Caco-2 (cell line): Measurements from ENCODE around the gene PLA2G4B. TPM values are rescaled to one million over a fixed set of nuclear protein-coding genes. Genes with fewer than 3 reads are reported as not detected.
A peak's percentile ranks its signal among the peaks of the same experiment; 100 is the strongest.

Experiments
- BruUV-seq: library from RNA; stranded (reverse); fragments of 400-500 nt; replicated peaks from 2 replicates; lab custom pipeline; 2021; lab: Mats Ljungman, UMichigan
- CTCF ChIA-PET: fragments of 300-600 bp; sonication (Branson Sonifier 250); formaldehyde crosslinking; loops from one replicate; lab custom pipeline; 2022; ENCODE audit warnings: antibody characterized with exemption; lab: Charles Lee
- POLR2A ChIA-PET: fragments of 300-600 bp; sonication (Branson Sonifier 250); formaldehyde crosslinking; loops from one replicate; lab custom pipeline; 2022; ENCODE audit warnings: antibody characterized with exemption; lab: Charles Lee
- DNase-seq, 2 experiments: peaks; one replicate each; pipeline versions ENCODE4 v3.0.0 to v3.0.0-alpha.2; 2020 to 2022
- H3K27me3 ChIP-seq: replicated peaks from 2 replicates; pipeline ENCODE4 v1.6.0; 2011; ENCODE audit warnings: low read length; ENCODE audit not compliant: control insufficient read depth, insufficient read depth
- H3K36me3 ChIP-seq: 2 replicates; pipeline ENCODE4 v1.5.1; 2011; ENCODE audit warnings: low read length; ENCODE audit not compliant: control insufficient read depth, insufficient read depth
- H3K4me1 ChIP-seq: fragments of 250-450 bp; sonication (Bioruptor Pico); 2 replicates; pipeline ENCODE4 v1.5.1; 2020; ENCODE audit warnings: mild to moderate bottlenecking
- H3K4me3 ChIP-seq: 2 replicates; pipeline ENCODE4 v1.5.1; 2011; ENCODE audit warnings: low read depth, mild to moderate bottlenecking, control low read depth, low read length
- H3K9me3 ChIP-seq: fragments of 250-450 bp; sonication (Bioruptor Pico); 2 replicates; pipeline ENCODE4 v1.5.1; 2020; ENCODE audit warnings: mild to moderate bottlenecking, moderate library complexity
- H3K27ac Mint-ChIP-seq: one replicate; pipeline ENCODE4 v1.8.0; 2022; ENCODE audit warnings: mixed read lengths; ENCODE audit not compliant: unreplicated experiment
- H3K27me3 Mint-ChIP-seq: one replicate; pipeline ENCODE4 v1.8.0; 2022; ENCODE audit warnings: mixed read lengths; ENCODE audit not compliant: insufficient read depth, unreplicated experiment
- H3K36me3 Mint-ChIP-seq: one replicate; pipeline ENCODE4 v1.8.0; 2022; ENCODE audit warnings: mild to moderate bottlenecking, mixed read lengths; ENCODE audit not compliant: insufficient read depth, unreplicated experiment
- H3K4me1 Mint-ChIP-seq: one replicate; pipeline ENCODE4 v1.8.0; 2022; ENCODE audit warnings: low read depth, mixed read lengths; ENCODE audit not compliant: unreplicated experiment
- H3K4me3 Mint-ChIP-seq: one replicate; pipeline ENCODE4 v1.8.0; 2022; ENCODE audit warnings: mild to moderate bottlenecking, moderate library complexity, mixed read lengths; ENCODE audit not compliant: unreplicated experiment
- H3K9me3 Mint-ChIP-seq: one replicate; pipeline ENCODE4 v1.8.0; 2022; ENCODE audit warnings: mixed read lengths; ENCODE audit not compliant: unreplicated experiment
- intact Hi-C: fragments of 100-400 bp; cut with micrococcal nuclease; formaldehyde crosslinking; loops from one replicate; pipeline ENCODE4 v1.10.0; 2022; ENCODE audit not compliant: unreplicated experiment
- total RNA-seq: library from RNA; stranded (reverse); gene quantifications from 2 replicates; pipeline ENCODE4 v1.2.3, GENCODE V29; 2022
- TF ChIP-seq, protein P1 (sequence below), 2 experiments: fragments of 200-600 bp in 1 of 2; IDR thresholded peaks; 1 replicate in 1 of 2; 2 replicates in 1 of 2; pipeline versions ENCODE4 v1.5.1 to v1.8.0; 2011 to 2022; ENCODE audit warnings: antibody characterized with exemption in 1 of 2, control low read depth in 1 of 2, inconsistent platforms in 1 of 2, low read depth in 1 of 2, low read length in 1 of 2, mild to moderate bottlenecking in 1 of 2, moderate library complexity in 1 of 2; ENCODE audit not compliant: insufficient read depth in 1 of 2, severe bottlenecking in 1 of 2, unreplicated experiment in 1 of 2

Gene PLA2G4B
- total RNA-seq, 1 experiment from 2014 or later: 6.0 TPM

GRCh38 chr15:41790169-41790568 is 48.5 kb upstream of the PLA2G4B start:
- no peak for DNase-seq
- no peaks in the 10 kb centered on the region for H3K36me3 ChIP-seq
- H3K4me3 ChIP-seq: no peak overlapping the region
- BruUV-seq: no TSS peak
- ChIA-PET CTCF (interaction anchor here (1.0 to 1.1 kb wide), 2 partner anchors 10 to 16 kb away, joined by 3 read pairs; partner anchors contain the start of gene MAPKBP1), POLR2A (no interaction called here)
- H3K27me3 Mint-ChIP-seq: no peaks in the 10 kb centered on the region
- H3K4me1 Mint-ChIP-seq: peaks cover 31% of the 10 kb centered on the region
- peak overlapping the region; percentile 39 for H3K27ac Mint-ChIP-seq
- TF ChIP-seq, protein P1, sequence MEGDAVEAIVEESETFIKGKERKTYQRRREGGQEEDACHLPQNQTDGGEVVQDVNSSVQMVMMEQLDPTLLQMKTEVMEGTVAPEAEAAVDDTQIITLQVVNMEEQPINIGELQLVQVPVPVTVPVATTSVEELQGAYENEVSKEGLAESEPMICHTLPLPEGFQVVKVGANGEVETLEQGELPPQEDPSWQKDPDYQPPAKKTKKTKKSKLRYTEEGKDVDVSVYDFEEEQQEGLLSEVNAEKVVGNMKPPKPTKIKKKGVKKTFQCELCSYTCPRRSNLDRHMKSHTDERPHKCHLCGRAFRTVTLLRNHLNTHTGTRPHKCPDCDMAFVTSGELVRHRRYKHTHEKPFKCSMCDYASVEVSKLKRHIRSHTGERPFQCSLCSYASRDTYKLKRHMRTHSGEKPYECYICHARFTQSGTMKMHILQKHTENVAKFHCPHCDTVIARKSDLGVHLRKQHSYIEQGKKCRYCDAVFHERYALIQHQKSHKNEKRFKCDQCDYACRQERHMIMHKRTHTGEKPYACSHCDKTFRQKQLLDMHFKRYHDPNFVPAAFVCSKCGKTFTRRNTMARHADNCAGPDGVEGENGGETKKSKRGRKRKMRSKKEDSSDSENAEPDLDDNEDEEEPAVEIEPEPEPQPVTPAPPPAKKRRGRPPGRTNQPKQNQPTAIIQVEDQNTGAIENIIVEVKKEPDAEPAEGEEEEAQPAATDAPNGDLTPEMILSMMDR (IDR thresholded peaks at IDR 0.05; ENCODE audit: insufficient read depth in 1 of 2, low read depth in 1 of 2, low read length in 1 of 2, severe bottlenecking in 1 of 2, unreplicated experiment in 1 of 2): no peak
- H3K4me1 ChIP-seq: peaks cover 36% of the 10 kb centered on the region
- H3K9me3 Mint-ChIP-seq: no peaks in the 10 kb centered on the region
- no peaks in the 10 kb centered on the region for H3K27me3 ChIP-seq
- no peaks in the 10 kb centered on the region for H3K9me3 ChIP-seq
- H3K36me3 Mint-ChIP-seq: peaks cover 8% of the 10 kb centered on the region
- no peak overlapping the region for H3K4me3 Mint-ChIP-seq
- intact Hi-C loops: no loop called here

- no peaks in the 10 kb centered on the region for H3K9me3 Mint-ChIP-seq
- peaks cover 31% of the 10 kb centered on the region for H3K4me1 Mint-ChIP-seq
- CTCF ChIA-PET: no interaction called here
- H3K27me3 Mint-ChIP-seq: no peaks in the 10 kb centered on the region
- DNase-seq: no peak
- Histone ChIP-seq H3K9me3 (no peaks in the 10 kb centered on the region), H3K27me3 (no peaks in the 10 kb centered on the region), H3K4me3 (no peak overlapping the region), H3K36me3 (no peaks in the 10 kb centered on the region), H3K4me1 (peaks cover 36% of the 10 kb centered on the region)
- peaks cover 5% of the 10 kb centered on the region for H3K36me3 Mint-ChIP-seq
- H3K4me3 Mint-ChIP-seq: no peak overlapping the region
- no TSS peak for BruUV-seq
- POLR2A ChIA-PET: interaction anchor here (0.7 kb wide), 1 partner anchor 53 kb away, joined by 3 read pairs; no protein-coding TSS in a partner anchor
- intact Hi-C loops: no loop called here
- H3K27ac Mint-ChIP-seq: peak overlapping the region; percentile 39
- TF ChIP-seq, protein P1 (IDR thresholded peaks at IDR 0.05; ENCODE audit: insufficient read depth in 1 of 2, low read depth in 1 of 2, low read length in 1 of 2, severe bottlenecking in 1 of 2, unreplicated experiment in 1 of 2): no peak
Observed at GRCh38 chr15:41790756-41791546, 47.7 kb upstream of the PLA2G4B start.

GRCh38 chr15:41791547-41791937 is 47.1 kb upstream of the PLA2G4B start:
- intact Hi-C loops: no loop called here
- POLR2A ChIA-PET: interaction anchor here (0.7 kb wide), 1 partner anchor 52 kb away, joined by 3 read pairs; no protein-coding TSS in a partner anchor
- CTCF ChIA-PET: no interaction called here
- BruUV-seq: no TSS peak
- Histone ChIP-seq H3K27me3 (no peaks in the 10 kb centered on the region), H3K4me3 (no peak overlapping the region), H3K36me3 (no peaks in the 10 kb centered on the region), H3K4me1 (peaks cover 36% of the 10 kb centered on the region), H3K9me3 (no peaks in the 10 kb centered on the region)
- H3K9me3 Mint-ChIP-seq: no peaks in the 10 kb centered on the region
- H3K27me3 Mint-ChIP-seq: no peaks in the 10 kb centered on the region
- H3K4me3 Mint-ChIP-seq: no peak overlapping the region
- H3K4me1 Mint-ChIP-seq: peaks cover 31% of the 10 kb centered on the region
- TF ChIP-seq, protein P1 (IDR thresholded peaks at IDR 0.05; ENCODE audit: insufficient read depth in 1 of 2, low read depth in 1 of 2, low read length in 1 of 2, severe bottlenecking in 1 of 2, unreplicated experiment in 1 of 2): no peak
- peak overlapping the region; percentile 39 for H3K27ac Mint-ChIP-seq
- no peak for DNase-seq
- peaks cover 5% of the 10 kb centered on the region for H3K36me3 Mint-ChIP-seq
